Activated CD4-positive, alpha-beta T cell treated with anti-CD3 and anti-CD28 coated beads, Interleukin-2, amount 10 ng/mL, durations not matched to agents 24 days and 14 days (primary cell): Measurements from ENCODE around the gene SPSB1. TPM values are rescaled to one million over a fixed set of nuclear protein-coding genes. Genes with fewer than 3 reads are reported as not detected.

Experiments
- DNase-seq: peaks from one replicate; pipeline ENCODE4 v3.0.0; 2022
- H3K27ac Mint-ChIP-seq: one replicate; pipeline ENCODE4 v1.8.0; 2022; ENCODE audit warnings: mild to moderate bottlenecking, mixed read lengths
- H3K27me3 Mint-ChIP-seq: one replicate; pipeline ENCODE4 v1.8.0; 2022; ENCODE audit warnings: mixed read lengths
- H3K36me3 Mint-ChIP-seq: one replicate; pipeline ENCODE4 v1.8.0; 2022; ENCODE audit warnings: low read depth, mild to moderate bottlenecking, mixed read lengths
- H3K4me1 Mint-ChIP-seq: one replicate; pipeline ENCODE4 v1.8.0; 2021; ENCODE audit warnings: mixed read lengths
- H3K4me3 Mint-ChIP-seq: one replicate; pipeline ENCODE4 v1.8.0; 2022; ENCODE audit warnings: mild to moderate bottlenecking, moderate library complexity, mixed read lengths
- H3K9me3 Mint-ChIP-seq: one replicate; pipeline ENCODE4 v1.8.0; 2021; ENCODE audit warnings: mixed read lengths
- intact Hi-C: fragments of 100-400 bp; cut with micrococcal nuclease; formaldehyde crosslinking; loops from one replicate; pipeline ENCODE4 v1.15.1; 2023
- total RNA-seq: library from RNA; stranded (reverse); gene quantifications from 2 replicates; pipeline ENCODE4 v1.2.3, GENCODE V29; 2022

SPSB1 gene
- total RNA-seq, 1 donor from 2014 or later = 6.2 TPM

DNA sequence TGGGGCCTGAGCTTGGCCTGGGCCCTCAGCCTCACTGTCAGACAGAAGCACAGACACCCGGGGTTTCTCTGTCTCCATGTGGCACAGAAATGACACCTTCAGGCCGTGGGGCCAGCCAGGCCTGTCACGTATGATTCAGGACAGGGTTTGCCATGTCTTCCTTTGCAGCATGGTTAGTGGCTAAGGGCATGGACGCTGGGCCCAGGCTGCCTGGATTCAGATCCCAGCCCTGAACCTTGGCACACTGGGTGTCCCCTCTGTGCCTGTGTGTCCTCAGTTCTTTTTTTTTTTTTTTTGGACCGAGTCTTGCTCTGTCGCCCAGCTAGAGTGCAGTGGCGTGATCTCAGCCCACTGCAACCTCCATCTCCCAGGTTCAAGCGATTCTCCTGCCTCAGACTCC, 73.6 kb downstream of the SPSB1 start:
- no peaks in the 10 kb centered on the region for H3K9me3 Mint-ChIP-seq
- no peak overlapping the region for H3K4me3 Mint-ChIP-seq
- H3K27ac Mint-ChIP-seq = no peak overlapping the region
- peaks cover 5% of the 10 kb centered on the region for H3K4me1 Mint-ChIP-seq
- intact Hi-C loops = no loop called here
- H3K36me3 Mint-ChIP-seq = peaks cover 6% of the 10 kb centered on the region
- no peaks in the 10 kb centered on the region for H3K27me3 Mint-ChIP-seq
- DNase-seq = no peak

DNA sequence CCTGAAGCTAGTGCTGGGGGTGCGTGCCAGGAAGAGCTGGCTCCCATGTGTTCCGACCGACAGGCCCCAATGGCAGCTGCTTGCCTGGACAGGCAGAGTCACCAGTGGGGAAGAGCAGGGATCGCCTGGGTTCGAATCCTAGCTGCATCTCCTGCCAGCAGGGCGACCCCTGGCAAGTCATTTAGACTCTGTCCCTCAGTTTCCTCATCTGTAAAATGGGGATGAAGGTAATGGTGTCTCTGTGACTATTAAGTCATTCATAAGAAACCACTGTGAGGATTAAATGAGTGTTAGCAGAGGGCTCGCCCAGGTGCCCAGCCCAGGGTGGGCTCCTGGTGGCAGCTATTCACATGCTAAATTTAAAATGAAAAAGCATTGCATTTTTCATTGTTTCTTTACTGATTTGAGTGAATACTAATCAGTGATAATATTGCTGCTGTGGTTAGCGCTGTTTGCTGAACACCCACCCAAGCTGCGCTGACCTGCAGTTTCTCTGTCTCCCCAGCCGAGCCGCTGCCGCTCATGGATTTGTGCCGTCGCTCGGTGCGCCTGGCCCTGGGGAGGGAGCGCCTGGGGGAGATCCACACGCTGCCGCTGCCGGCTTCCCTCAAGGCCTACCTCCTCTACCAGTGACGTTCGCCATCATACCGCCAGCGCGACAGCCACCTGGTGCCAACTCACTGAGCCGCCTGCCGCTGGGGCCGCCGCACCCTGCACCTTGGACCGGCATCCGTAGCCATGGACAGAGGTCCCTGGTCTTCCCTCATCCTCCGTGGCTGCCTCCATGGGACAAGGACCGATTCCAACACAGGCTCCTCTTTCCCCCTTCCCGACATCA, 74.5 kb downstream of the SPSB1 start:
- Mint-ChIP-seq H3K9me3 (no peaks in the 10 kb centered on the region), H3K36me3 (peaks cover 6% of the 10 kb centered on the region), H3K4me1 (peaks cover 5% of the 10 kb centered on the region), H3K27ac (no peak overlapping the region), H3K27me3 (no peaks in the 10 kb centered on the region), H3K4me3 (no peak overlapping the region)
- DNase-seq = no peak
- intact Hi-C loops = no loop called here

DNA sequence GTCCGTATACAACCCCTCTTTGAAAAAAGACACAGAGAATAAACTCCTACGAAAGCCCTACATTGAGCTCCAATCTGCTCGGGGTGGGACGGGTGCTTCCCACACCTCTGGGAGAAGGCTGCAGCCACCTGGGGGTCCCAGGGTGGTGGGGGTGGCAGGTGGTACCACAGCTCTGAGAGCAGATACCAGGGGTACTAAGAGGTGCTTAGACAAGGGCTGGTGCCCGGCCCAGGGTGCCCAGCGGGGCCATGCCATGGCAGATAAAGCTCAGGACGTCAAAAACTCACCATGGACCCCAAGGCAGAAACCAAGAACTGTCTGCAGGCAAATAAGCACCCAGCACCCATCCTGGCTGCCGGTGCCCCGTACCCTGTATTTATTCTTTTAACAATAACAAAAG, 75.1 kb downstream of the SPSB1 start:
- Mint-ChIP-seq H3K4me1 (peaks cover 5% of the 10 kb centered on the region), H3K4me3 (no peak overlapping the region), H3K9me3 (no peaks in the 10 kb centered on the region), H3K27ac (no peak overlapping the region), H3K36me3 (peaks cover 6% of the 10 kb centered on the region), H3K27me3 (no peaks in the 10 kb centered on the region)
- no peak for DNase-seq
- intact Hi-C loops = no loop called here

DNA sequence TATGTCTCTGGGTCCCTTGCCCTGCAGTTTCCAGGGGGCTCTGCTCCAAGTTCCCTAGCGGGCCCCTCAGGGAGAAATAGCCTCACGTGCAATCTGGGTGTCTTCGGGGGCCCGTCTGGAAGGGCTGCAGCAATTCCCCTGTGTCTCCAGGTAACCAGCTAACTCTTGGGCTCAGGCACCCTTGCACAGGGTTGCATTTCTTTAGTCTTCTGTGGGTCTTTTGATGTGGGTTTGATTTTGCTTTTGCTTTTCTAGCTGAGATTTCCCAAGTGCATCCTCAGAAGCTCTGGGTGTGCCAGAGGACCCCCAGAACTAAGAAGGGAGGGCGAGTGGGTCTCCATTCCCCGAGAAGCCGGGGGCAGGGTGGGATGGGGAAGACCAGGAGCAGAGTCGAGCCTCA, 75.7 kb downstream of the SPSB1 start:
- intact Hi-C loops = no loop called here
- H3K9me3 Mint-ChIP-seq = no peaks in the 10 kb centered on the region
- H3K4me3 Mint-ChIP-seq = no peak overlapping the region
- no peak overlapping the region for H3K27ac Mint-ChIP-seq
- H3K27me3 Mint-ChIP-seq = no peaks in the 10 kb centered on the region
- peaks cover 6% of the 10 kb centered on the region for H3K36me3 Mint-ChIP-seq
- no peak for DNase-seq
- peaks cover 5% of the 10 kb centered on the region for H3K4me1 Mint-ChIP-seq

DNA sequence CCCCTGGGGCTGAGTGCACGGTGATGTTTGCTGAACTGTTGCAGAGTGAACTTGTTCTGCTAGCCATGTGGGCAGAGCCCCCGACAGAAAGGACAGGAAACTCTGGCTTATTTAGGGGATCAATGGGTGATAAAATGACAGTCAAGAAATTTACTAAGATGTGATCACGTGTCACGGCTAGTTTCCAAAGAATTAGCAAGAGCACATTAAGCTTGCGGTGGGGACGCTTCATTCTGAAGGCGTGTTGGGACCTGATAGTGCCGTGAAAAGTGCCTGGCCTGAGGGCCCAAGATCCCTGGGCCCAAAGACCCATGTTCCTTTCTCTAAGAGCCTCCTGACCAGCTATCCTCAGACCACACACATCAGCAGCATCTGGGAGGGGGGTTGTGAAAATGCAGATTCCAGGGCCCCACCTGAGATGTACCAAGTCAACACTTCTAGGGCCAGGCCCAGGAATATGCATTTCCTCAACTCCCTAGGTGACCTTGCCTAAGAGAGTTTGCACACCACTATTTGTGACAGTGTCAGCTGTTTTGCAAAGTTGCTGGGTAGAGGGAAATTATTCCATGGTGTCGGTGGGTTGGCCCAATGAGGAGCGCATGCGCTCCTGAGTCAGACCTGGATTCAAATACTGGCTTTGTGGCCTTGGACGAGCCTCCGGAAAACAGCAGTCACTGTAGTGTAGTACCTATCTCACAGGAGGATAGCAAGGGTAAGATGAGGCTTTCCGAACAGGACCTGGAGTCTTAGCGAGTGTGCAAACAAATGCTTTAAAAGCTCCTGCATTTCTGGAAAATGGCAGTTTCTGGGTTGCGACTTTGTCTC, 77.5 kb downstream of the SPSB1 start:
- peaks cover 5% of the 10 kb centered on the region for H3K4me1 Mint-ChIP-seq
- DNase-seq = no peak
- intact Hi-C loops = no loop called here

DNA sequence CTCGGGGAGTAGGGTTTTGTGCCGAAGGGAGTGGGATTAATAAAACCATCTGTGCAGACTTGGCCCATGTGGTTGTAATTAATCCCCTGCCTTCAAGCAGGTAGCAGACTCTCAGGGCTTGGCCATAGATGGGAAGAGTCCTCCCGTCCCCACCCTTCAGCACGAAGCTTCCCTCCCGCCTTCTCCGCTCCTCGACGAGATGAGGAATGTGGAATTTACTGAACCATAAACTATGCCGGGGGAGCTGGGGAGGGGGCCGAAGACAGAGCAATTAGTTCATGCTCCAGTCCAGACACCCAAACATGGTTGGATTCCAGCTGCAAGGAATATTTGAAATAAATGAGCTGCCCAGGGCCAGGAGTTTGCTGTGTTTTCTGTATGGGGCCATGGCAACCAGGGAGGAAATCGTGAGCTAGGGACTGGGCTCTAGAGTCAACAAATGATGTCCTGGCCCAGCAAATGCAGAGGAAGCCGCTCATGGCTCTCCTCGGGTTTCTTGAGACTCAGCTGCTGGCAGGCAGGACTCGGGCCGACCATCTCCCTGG, 78.8 kb downstream of the SPSB1 start:
- Mint-ChIP-seq H3K27me3 (no peaks in the 10 kb centered on the region), H3K36me3 (peaks cover 6% of the 10 kb centered on the region), H3K27ac (no peak overlapping the region), H3K4me1 (peaks cover 5% of the 10 kb centered on the region), H3K4me3 (no peak overlapping the region), H3K9me3 (no peaks in the 10 kb centered on the region)
- intact Hi-C loops = no loop called here
- DNase-seq = no peak

More for the DNA sequence above, 77.5 kb downstream of the SPSB1 start:
- Mint-ChIP-seq H3K27me3 (no peaks in the 10 kb centered on the region), H3K36me3 (peaks cover 6% of the 10 kb centered on the region), H3K9me3 (no peaks in the 10 kb centered on the region), H3K4me3 (no peak overlapping the region), H3K27ac (no peak overlapping the region)

DNA sequence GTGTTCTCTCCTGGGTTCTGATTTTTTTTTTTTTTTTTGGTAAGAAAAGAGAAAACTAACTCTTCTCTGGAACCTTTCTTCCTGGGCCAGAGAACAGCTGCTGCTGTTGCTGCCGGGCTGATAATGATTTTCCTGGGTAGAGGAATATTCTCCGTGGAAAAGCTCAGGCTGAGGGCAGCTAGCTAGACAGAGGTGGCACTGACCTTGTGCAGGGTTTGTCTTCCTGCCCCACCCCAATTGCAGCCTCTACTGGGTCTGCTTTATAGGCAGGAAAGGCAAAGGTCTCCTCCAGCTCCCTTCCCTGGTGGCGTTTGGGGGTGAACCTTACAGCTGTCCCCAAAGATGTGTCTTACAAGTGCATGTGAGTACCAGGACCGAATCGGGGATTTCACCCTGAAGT, 79.3 kb downstream of the SPSB1 start:
- Mint-ChIP-seq H3K36me3 (peaks cover 6% of the 10 kb centered on the region), H3K9me3 (no peaks in the 10 kb centered on the region), H3K27me3 (no peaks in the 10 kb centered on the region), H3K4me1 (peaks cover 5% of the 10 kb centered on the region), H3K4me3 (no peak overlapping the region), H3K27ac (no peak overlapping the region)
- intact Hi-C loops = no loop called here
- no peak for DNase-seq

DNA sequence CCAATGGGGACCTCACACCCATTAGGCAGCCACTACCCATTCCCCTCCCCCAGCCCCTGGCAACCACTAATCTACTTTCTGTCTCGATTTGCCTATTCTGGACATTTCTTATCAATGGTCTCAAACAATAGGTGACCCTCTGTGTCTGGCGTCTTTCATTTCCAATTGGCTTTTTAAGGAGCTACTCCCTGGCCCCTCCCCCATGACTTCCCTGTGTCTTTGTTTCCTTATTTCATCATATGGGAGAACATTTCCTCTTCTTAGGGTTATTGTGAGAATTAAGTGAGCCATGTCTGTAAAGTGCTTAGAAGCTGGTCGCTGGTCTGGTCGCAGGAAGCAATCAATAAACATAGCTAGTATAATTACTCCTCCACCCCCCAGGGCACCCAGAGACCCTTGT, 80.9 kb downstream of the SPSB1 start:
- no peaks in the 10 kb centered on the region for H3K9me3 Mint-ChIP-seq
- peaks cover 3% of the 10 kb centered on the region for H3K36me3 Mint-ChIP-seq
- no peak overlapping the region for H3K4me3 Mint-ChIP-seq
- no peak for DNase-seq
- no peaks in the 10 kb centered on the region for H3K27me3 Mint-ChIP-seq
- no peaks in the 10 kb centered on the region for H3K4me1 Mint-ChIP-seq
- H3K27ac Mint-ChIP-seq = no peak overlapping the region
- intact Hi-C loops = no loop called here

DNA sequence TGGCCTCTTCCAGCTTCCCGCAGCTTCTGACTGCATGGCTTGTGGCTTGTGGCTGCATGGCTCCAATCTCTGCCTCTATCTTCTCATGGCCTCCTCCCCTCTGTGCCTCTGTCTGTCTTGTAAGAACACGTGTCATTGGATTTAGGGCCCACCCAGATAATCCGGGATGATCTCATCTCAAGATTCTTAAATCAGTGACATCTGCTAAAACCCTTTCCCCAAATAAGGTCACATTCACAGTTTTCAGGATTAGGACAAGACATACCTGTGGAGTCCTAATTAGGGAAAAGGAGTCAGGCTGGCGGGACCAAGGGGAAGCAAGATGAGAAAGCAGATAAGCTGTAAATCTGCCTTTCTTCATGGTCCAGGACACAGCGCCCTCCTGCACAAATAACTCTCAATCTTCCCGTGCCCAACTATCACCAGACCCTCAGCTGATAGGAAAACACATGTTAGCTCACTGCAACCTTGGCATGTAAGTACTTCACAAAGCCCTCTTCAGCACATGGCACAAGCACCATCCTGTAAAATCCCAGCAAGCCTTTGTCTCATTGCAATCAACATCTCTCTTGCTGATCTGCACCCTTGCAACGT, 82.2 kb downstream of the SPSB1 start:
- H3K27ac Mint-ChIP-seq = no peak overlapping the region
- H3K9me3 Mint-ChIP-seq = no peaks in the 10 kb centered on the region
- no peak overlapping the region for H3K4me3 Mint-ChIP-seq
- no peaks in the 10 kb centered on the region for H3K4me1 Mint-ChIP-seq
- no peak for DNase-seq
- H3K27me3 Mint-ChIP-seq = peaks cover 2% of the 10 kb centered on the region
- intact Hi-C loops = no loop called here
- no peaks in the 10 kb centered on the region for H3K36me3 Mint-ChIP-seq

DNA sequence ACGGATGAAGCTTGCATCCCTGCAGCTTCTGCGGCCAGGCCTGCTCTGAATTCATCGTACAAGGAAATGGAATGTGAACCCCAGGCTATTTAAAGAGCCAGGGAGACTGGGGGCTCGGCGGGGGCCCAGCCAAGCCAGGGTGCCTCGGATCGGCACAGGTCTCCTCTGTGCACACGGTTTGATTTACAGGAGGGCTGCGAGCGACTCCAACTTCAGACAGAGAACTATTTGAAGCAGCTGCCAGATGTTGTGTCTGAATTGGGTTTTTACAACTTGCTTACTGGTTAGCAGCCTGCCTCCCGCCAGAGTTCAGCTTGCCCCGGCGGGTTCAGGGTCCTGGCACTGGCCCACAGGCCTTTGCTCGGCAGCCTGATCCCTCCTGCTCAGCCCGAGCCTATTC, 83.2 kb downstream of the SPSB1 start:
- Mint-ChIP-seq H3K36me3 (no peaks in the 10 kb centered on the region), H3K27me3 (peaks cover 5% of the 10 kb centered on the region), H3K27ac (no peak overlapping the region), H3K4me1 (no peaks in the 10 kb centered on the region), H3K9me3 (no peaks in the 10 kb centered on the region), H3K4me3 (no peak overlapping the region)
- intact Hi-C loops = no loop called here
- DNase-seq = no peak

DNA sequence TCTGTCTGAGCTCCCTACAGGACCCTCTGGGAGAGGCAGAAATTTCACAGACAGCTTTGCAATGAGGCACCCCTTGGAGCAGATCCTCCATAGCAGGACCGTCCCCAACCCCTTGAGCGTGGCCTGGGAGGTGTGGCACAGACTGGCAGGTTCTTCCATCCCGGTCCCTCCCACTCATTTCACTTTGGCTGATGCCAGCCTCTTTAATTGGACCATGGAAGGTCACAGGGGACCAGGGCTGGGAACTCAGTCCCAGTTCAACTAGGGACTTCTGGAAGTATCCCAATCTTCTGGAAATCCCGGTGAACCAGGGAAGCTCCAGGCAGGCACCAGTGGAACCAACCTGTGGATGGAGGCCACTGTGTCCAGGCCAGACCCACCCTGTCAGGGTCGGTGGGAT, 83.7 kb downstream of the SPSB1 start:
- Mint-ChIP-seq H3K4me3 (no peak overlapping the region), H3K36me3 (no peaks in the 10 kb centered on the region), H3K27ac (no peak overlapping the region), H3K9me3 (no peaks in the 10 kb centered on the region), H3K4me1 (no peaks in the 10 kb centered on the region), H3K27me3 (peaks cover 8% of the 10 kb centered on the region)
- intact Hi-C loops = no loop called here
- no peak for DNase-seq

DNA sequence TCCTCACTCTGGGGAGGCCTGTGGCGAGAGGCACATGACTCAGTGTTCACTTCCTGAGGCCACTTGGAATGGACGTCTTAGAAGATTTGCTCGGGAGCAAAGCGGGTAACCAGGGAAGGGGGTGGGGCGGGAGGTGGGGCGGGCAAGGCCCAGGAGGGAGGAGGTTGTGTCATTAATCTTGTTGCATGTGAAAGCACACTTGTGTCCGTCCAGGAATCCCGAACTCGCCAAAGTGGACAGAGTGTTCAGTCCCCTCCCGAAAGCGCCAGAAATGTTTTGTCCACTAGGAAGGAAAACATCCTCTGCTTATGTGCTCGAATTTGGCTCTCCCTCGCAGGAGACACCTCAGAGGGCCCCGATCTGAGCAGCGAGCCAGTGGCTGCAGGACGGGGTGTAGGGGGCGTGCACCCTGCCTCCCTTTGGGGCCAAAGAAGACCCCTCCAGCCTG, 84.2 kb downstream of the SPSB1 start:
- no peak for DNase-seq
- Mint-ChIP-seq H3K27me3 (peaks cover 8% of the 10 kb centered on the region), H3K36me3 (no peaks in the 10 kb centered on the region), H3K4me3 (no peak overlapping the region), H3K4me1 (no peaks in the 10 kb centered on the region), H3K27ac (no peak overlapping the region), H3K9me3 (no peaks in the 10 kb centered on the region)
- intact Hi-C loops = no loop called here

DNA sequence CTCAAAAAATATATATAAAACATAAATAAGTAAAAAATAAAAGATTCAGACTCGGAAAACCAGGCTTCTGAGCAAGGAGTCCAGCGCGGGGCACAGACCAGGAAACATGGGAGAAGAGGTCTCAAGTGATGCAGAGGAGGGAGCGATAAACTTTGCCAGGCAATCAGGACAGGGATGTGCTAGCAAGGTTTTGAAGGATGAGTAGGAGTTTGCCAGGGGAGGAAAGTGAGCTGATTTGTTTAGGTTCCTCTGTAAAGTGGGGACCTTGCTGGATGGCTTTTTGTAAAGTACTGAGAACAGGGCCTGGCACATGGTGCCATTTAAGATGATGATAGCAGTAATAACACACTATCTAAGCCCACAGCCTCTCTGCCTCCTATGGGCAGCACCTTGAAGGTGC, 86.1 kb downstream of the SPSB1 start:
- no peaks in the 10 kb centered on the region for H3K9me3 Mint-ChIP-seq
- no peak for DNase-seq
- H3K4me3 Mint-ChIP-seq = no peak overlapping the region
- peaks cover 8% of the 10 kb centered on the region for H3K27me3 Mint-ChIP-seq
- H3K4me1 Mint-ChIP-seq = no peaks in the 10 kb centered on the region
- no peaks in the 10 kb centered on the region for H3K36me3 Mint-ChIP-seq
- intact Hi-C loops = no loop called here
- H3K27ac Mint-ChIP-seq = no peak overlapping the region

DNA sequence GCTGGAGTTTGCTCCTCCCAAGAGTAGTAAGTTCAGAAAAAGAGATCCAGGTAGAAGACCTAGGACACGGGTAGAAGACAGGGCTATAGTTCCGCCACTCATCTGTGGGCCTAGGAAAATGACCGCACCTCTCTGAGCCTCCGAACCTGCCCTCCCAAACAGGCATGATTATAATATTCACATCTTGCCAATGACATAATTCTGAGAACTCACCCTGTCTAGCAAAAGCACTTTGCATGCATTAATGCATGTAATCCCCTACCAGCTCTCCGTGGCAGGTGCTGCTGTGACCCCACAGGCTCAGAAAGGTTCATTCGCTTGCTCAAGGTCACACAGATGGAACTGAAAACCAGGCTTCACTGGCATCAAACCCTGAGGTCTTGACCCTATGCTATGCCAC, 88.0 kb downstream of the SPSB1 start:
- no peak for DNase-seq
- no peak overlapping the region for H3K4me3 Mint-ChIP-seq
- H3K36me3 Mint-ChIP-seq = no peaks in the 10 kb centered on the region
- no peaks in the 10 kb centered on the region for H3K9me3 Mint-ChIP-seq
- H3K27me3 Mint-ChIP-seq = peaks cover 13% of the 10 kb centered on the region
- no peaks in the 10 kb centered on the region for H3K4me1 Mint-ChIP-seq
- no peak overlapping the region for H3K27ac Mint-ChIP-seq
- intact Hi-C loops = no loop called here
